Middle frontal gyrus (tissue), 1 donor: Measurements from ENCODE around the gene RNF13.

Experiments used
- DNase-seq: peaks from one replicate; pipeline ENCODE4 v3.0.0-alpha.2; 2015; ENCODE audit warnings: low spot score; ENCODE audit errors: extremely low spot score

Gene RNF13, protein sequence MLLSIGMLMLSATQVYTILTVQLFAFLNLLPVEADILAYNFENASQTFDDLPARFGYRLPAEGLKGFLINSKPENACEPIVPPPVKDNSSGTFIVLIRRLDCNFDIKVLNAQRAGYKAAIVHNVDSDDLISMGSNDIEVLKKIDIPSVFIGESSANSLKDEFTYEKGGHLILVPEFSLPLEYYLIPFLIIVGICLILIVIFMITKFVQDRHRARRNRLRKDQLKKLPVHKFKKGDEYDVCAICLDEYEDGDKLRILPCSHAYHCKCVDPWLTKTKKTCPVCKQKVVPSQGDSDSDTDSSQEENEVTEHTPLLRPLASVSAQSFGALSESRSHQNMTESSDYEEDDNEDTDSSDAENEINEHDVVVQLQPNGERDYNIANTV

DNA sequence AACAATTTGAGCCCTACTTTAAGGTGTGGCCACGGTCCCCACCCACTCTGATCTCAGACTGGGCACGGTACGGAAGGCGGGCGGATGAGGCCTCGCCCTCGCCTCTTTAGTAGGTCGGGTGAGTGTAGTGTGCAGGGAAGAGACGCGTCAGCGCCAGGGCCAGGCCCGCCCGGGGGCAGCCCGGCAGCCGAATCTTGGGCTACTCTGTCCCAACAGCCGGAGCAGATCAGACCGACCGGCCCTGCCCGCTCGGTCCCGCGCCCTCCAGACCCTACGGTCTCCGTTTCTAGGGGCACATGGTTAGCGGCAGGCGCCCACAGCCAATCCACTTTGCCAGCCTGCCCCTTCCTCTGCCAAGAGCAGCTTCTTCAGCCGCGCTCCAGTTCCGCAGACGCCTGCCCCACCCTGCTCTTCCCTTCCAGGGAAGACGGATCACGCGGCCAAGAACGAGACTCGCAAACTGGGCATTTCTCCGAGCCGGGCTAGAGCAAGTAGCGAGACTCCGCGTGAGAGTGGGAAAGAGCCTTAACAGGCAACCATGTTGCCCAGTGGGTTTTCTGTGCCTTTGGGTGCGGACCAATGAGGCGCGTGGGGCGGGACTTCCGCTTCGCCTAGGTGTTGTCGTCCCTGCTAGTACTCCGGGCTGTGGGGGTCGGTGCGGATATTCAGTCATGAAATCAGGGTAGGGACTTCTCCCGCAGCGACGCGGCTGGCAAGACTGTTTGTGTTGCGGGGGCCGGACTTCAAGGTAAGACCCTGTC is at the start of gene RNF13:
RNF13 (plus strand) TSS at position 610 of the 761 bp plus-strand sequence. CDS start 32,812 bp downstream, outside the sequence.
- peak; percentile 97 for DNase-seq

GRCh38 chr3:149763565-149764195 is 49.3 kb upstream of the RNF13 start:
- DNase-seq, result no peak

DNA sequence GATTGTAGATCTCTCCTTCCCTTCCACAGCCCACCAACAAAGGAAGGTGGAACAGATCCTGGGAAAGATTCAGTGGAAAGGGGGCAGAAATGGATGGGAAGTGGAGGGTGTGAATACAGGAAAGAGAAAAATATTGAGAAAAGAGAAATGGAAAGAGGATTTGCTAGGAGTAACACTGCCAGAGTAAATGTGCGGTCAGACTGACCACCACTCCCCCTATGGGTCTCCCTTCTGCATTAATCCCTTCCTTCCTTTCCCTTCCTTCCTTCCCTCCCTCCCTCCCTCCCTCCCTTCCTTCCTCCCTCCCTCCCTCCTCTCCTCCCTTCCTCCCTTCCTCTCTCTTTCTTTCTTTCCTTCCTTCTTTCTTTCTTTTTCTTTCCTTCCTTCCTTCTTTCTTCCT is 48.7 kb upstream of the RNF13 start:
- DNase-seq, result no peak

DNA sequence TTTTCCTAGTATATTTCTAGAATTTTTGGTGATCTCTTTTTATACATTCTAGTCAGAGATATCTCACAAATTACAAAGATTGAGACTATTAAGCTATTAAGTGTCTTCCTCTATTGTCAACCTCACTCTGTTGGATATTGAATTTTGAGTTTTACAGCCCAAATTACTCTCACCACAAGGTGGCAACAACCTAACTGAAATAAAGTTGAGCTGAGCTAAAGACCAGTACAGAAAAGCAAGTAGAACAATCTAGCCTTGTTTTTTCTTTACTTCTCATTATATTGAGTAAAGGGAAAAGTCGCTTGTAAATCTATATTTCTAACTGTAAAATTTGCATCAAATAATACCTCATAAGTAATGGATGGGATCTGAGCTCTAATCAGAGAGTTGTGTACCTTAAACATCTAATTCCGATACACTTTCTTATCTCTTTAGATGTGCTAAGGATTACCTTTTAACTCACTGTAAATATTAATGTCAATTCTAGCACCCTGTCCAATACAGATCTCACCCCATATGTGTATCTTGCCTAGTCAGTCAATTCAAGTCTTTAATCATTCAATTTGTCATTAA is 47.2 kb upstream of the RNF13 start:
- DNase-seq, result peak; percentile 59

DNA sequence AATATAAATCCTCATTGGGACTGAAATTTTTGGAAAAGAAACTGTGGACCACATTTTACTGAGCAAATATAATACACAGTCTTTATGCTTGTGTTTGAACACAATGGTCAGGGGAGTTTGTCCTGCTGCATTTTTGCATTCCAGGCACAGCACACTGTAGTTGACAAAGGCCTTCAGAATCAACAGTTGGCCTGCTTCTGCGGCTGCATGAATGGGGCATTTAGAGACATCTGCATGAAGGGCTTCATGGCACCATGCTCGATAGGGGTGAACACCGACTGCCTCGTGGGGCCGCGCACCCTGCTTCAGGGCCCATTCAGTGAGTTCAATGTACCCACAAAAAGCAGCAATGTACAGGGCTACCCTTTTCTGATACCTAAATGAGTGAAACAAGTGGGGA is 45.3 kb upstream of the RNF13 start:
- DNase-seq, result peak; percentile 72

GRCh38 chr3:149768704-149769103 is 44.3 kb upstream of the RNF13 start:
- DNase-seq, result no peak

- DNase-seq, result no peak
Measured at GRCh38 chr3:149770246-149770645, 42.8 kb upstream of the RNF13 start.

DNA sequence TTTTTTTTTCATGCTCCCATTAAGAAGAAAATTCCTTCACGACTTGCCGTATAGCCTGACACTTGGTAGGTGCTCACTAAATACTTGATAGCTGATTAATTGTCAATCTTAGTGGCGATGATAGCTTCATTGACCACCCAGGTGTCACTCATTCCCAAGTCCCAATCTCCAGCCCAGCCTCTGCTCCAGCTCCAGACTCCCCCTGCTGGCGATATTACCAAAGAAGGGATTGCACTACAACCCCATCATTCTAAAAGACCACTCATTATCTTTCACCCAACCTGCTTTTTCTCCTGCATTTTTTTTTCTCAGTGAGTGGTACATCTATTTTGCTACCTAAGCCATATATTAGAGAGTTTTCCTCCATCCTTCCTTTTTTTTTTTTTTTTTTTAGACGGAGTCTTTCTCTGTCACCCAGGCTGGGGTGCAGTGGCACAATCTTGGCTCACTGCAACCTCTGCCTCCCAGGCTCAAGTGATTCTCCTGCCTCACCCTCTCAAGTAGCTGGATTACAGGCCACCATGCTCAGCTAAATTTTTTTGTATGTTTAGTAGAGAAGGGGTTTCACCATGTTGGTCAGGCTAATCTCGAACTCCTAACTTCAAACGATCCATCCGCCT is 41.3 kb upstream of the RNF13 start:
- DNase-seq, result no peak

- DNase-seq, result no peak
Measured at GRCh38 chr3:149772861-149773260, 40.2 kb upstream of the RNF13 start.

DNA sequence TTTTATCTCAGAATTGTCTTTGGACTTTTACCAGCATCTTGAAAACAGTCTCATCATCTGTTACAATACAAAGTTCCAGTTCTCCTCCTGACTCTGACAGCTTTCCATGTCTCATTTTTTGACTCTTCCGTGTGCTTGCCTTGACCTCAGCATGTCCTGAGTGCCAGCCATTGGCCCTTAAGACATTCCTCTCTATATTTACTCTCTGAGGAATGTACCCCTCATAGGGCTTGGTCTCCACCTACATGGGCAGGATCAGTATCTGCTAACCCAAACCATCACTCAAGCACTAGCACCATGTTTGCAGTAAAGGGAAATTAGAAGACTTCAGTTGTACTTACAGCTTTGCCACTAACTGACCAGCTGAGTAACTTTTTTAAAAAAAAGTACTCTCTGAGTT is 36.8 kb upstream of the RNF13 start:
- no peak for DNase-seq

DNA sequence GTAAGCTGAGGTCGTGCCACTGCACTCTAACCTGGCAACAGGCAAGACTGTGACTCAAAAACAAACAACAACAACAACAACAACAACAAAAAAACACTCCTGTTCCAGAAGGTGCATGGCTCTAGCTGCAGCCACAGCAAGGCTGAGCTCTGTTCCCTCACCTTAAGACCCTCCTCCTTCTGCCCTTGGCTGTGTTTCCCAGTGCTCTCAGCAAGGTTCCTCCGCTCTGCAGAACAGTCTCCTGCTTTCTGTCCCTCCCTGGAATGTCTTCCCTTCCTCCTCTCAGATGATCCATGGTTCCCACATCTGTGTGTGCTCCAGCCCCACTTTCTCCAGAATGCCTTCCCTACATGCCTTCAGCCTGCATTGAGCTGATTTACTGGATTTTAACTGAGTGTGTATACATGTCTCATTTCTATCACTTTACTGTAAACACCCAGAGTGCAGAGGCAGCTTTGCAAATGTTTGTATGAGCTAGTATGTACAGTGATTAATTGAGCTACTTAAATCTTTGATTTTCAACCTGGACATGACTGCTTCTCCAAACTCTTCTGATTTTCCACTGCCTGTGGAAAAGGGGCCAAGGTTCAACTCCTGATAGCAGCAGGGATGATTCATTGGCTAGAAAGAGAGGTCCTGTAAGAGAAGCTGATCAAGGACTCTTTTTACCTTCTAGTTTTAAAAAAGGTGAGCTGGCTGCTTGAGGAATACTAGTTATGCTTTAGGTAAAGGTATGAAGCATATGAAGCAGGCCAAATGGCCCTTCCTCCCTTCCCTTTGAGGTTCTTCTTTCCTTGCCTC is 35.4 kb upstream of the RNF13 start:
- DNase-seq, result no peak

DNA sequence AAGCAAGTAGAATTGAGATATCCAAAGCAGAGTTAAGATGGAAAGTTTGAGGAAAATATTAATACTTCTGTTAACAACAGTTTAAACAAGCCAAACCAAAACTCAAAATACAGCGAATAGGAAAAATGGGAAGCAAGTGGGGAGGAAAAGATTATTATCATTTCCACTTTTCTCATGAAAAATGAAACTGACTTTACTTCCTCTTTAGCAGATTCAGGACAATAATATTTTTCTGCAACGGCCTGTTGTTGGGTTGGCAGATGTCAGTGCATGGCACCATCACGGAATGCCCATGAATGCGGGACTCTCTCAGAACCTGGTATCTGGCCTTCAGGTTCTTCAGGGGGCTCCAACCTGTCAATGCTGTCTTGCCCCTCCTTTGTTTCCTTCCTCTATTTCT is 31.8 kb upstream of the RNF13 start:
- DNase-seq, result no peak

DNA sequence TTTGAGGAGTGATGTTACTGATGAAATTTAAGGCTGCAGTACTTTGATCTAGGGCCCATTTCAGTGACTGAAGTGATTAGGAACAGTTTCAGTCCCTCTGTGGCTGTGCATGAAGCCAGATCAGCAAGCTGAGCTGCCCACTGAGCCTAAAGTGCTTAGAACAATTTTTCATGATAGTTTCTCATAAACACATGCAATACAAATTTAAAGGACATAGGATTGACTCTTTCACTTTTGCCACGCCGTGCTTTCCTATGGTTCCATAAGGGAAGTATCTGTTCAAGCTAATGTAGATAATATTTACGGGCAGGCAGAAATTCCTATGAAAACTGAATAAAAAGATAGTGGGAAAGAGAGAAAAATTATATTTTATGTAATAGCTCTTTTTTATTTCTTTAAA is 31.3 kb upstream of the RNF13 start:
- no peak for DNase-seq

DNA sequence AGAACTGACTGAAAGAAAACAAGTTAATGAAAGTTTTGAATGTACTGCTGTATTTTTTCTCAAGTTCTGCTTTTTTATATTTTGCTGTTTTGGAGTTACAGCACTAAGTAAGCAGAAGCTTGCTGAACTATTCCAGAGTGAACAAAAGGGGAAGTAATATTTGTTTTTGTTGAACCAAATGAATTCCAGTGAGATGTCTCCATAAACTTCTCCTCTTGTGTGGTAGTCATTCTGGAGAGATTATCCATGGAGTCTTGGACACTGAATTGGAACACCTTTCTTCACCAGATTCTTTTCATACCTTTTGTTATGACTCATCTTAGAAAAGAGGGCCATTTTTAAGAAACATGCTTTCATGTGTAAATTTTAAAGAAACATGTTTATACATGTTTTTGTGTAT is 29.4 kb upstream of the RNF13 start:
- DNase-seq, result no peak

- DNase-seq, result no peak
Measured at GRCh38 chr3:149784064-149784704, 28.8 kb upstream of the RNF13 start.

DNA sequence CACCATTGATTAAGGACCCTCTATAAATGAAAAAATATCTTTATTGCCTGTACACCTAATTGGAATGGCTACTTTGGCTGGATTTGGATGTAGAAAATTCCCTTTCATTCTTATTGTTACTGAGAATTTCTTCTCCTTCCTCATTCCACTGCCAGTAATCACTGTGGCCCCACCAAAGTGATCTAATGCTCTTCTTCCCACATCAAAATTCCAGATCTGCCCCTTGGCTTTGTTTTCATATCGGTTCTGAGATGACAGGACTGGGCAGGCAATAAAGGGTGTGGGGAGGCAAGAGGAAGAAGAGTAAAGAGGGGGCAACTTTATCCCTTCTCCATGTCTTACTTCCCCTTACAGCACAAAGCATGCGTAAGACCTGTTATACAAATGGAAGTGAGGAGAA is 22.7 kb upstream of the RNF13 start:
- DNase-seq, result no peak

DNA sequence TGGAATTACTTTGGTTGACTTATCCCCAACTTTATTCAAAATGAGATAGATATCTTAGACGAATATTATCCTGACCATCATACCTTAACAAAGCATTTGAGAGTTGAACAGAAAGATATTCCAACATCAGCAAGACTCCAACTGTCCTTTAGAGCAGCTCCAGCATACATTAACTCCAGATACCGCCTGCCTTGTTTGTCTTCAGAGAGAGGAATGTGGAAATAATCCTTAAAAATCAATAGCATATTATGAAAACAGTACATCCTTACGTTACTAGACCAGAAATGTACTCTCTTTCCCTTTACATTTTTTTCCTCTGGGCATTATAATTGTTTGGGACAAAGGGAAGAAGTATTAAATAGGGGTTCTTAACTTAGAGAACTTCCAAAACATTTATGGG is 22.3 kb upstream of the RNF13 start:
- DNase-seq, result no peak

GRCh38 chr3:149792452-149793270 is 20.4 kb upstream of the RNF13 start, which contains the start of gene ANKUB1:
Gene ANKUB1, minus strand, starts transcription at chr3:149792554. Its CDS starts 188 bp downstream, at chr3:149792366.
- DNase-seq, result no peak

DNA sequence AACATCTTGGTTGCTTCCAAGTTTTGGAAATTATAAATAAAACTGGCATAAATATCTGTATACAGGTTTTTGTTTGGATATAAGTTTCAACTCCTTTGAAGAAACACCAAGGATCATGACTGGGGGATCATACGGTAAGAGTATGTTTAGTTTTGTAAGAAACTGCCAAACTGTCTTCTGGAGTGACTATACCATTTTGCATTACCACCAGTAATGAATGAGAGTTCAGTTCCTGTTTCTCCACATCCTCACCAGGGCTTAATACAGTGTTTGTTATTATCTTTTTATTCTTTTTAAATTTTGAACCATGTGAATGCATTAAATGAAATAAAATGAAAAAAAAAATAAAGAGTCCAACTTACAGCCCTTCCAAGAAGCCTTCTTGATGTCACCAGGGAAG is 17.0 kb upstream of the RNF13 start:
- no peak for DNase-seq
